ENCODE results near the gene CTTNBP2NL.

- no peak for TF ChIP-seq CTCF (tag by site-specific recombination; IDR thresholded peaks at IDR 0.05)
- no peak for TF ChIP-seq SP2 (tag by site-specific recombination; IDR thresholded peaks at IDR 0.05)
- no peak for TF ChIP-seq ZNF585B (tag by site-specific recombination; IDR thresholded peaks at IDR 0.05)
- TF ChIP-seq REST (tag by site-specific recombination; IDR thresholded peaks at IDR 0.05), result no peak
- no peak for TF ChIP-seq ZNF792 (tag by site-specific recombination; IDR thresholded peaks at IDR 0.05)
- no peak for TF ChIP-seq ZNF311 (tag by site-specific recombination; IDR thresholded peaks at IDR 0.05; ENCODE audit: borderline replicate concordance)
- TF ChIP-seq ZNF24 (tag by site-specific recombination; IDR thresholded peaks at IDR 0.05), result no peak
- TF ChIP-seq TRIM28 (IDR thresholded peaks at IDR 0.05; ENCODE audit: borderline replicate concordance, low read length), result no peak
Observed at GRCh38 chr1:112436384-112437156, 40.6 kb downstream of the CTTNBP2NL start.

Data from HEK293 (cell line).